Peyer's patch (tissue), 4 donors: ENCODE results near the gene PRODH.
"Not testable (repeated sequence)": the region's sequence is repeated elsewhere in the genome, so short reads cannot be mapped to it uniquely, and the experiment has no call there.

Experiments used
- POLR2A ChIP-seq, 2 donors: fragments of 450-650 bp; IDR thresholded peaks; one replicate each; pipeline ENCODE4 v1.5.1; 2017; ENCODE audit warnings: antibody characterized with exemption in 2 of 2, mild to moderate bottlenecking in 2 of 2, moderate library complexity in 2 of 2
- TF ChIP-seq, protein P1 (sequence below), 6 experiments: fragments of 450-650 bp in 4 of 6; fragments of 200-600 bp in 2 of 6; sonication (generic) in 1 of 6; IDR thresholded peaks; one replicate each; pipeline ENCODE4 v1.5.1; 2017 to 2019; ENCODE audit warnings: antibody characterized with exemption in 6 of 6, mild to moderate bottlenecking in 3 of 6, moderate library complexity in 1 of 6

DNA sequence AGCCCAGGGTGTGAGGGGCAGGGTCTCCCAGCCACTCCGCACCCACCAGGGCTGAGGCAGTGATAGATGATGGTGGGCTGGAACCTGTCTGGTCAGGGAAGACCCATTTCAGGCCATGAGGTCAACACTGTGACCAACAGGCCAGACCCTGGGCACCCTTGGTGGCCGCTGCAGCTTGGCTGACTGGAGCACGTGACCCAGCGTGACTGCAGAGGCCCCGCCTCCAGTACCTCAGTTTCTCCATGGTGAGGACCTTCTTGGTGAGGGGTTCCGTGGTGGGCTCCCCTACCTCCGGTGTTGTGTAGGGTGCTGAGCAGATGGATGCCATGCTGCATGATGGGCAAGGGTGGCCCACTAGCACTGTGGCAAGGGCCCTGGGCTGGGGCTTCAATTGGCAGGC lies 35.9 kb upstream of the PRODH start:
- not testable (repeated sequence) for TF ChIP-seq POLR2A (IDR thresholded peaks at IDR 0.05)
- TF ChIP-seq, protein P1, sequence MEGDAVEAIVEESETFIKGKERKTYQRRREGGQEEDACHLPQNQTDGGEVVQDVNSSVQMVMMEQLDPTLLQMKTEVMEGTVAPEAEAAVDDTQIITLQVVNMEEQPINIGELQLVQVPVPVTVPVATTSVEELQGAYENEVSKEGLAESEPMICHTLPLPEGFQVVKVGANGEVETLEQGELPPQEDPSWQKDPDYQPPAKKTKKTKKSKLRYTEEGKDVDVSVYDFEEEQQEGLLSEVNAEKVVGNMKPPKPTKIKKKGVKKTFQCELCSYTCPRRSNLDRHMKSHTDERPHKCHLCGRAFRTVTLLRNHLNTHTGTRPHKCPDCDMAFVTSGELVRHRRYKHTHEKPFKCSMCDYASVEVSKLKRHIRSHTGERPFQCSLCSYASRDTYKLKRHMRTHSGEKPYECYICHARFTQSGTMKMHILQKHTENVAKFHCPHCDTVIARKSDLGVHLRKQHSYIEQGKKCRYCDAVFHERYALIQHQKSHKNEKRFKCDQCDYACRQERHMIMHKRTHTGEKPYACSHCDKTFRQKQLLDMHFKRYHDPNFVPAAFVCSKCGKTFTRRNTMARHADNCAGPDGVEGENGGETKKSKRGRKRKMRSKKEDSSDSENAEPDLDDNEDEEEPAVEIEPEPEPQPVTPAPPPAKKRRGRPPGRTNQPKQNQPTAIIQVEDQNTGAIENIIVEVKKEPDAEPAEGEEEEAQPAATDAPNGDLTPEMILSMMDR (IDR thresholded peaks at IDR 0.05) = not testable (repeated sequence)
